Stimulated activated naive B cell treated with anti-CD40 and anti-IgM and Interleukin-4, amounts not matched to agents 10 μg/mL and 1 μg/mL and 100 μg/mL, for 72 hours (primary cell): ENCODE results near the gene PTPRN2.
A peak's percentile ranks its signal among the peaks of the same experiment; 100 is the strongest.
"Not testable (repeated sequence)": the region's sequence is repeated elsewhere in the genome, so short reads cannot be mapped to it uniquely, and the experiment has no call there.

Source experiments
- ATAC-seq, 2 donors: fragments of 150-1000 bp; cut with Tn5 transposase; replicated peaks; 2 replicates each; pipeline ENCODE4 v1.10.0; 2021; ENCODE audit warnings: moderate library complexity in 1 of 2
- DNase-seq: peaks from one replicate; pipeline ENCODE4 v3.0.0; 2021
- H3K27ac Mint-ChIP-seq: one replicate; pipeline ENCODE4 v1.8.0; 2022; ENCODE audit warnings: mild to moderate bottlenecking, mixed read lengths
- H3K27me3 Mint-ChIP-seq, 2 donors: one replicate each; pipeline ENCODE4 v1.8.0; 2022; ENCODE audit warnings: mixed read lengths in 2 of 2
- H3K36me3 Mint-ChIP-seq, 2 donors: one replicate each; pipeline ENCODE4 v1.8.0; 2022; ENCODE audit warnings: mixed read lengths in 2 of 2, mild to moderate bottlenecking in 1 of 2
- H3K4me1 Mint-ChIP-seq, 2 donors: one replicate each; pipeline ENCODE4 v1.8.0; 2022; ENCODE audit warnings: mixed read lengths in 2 of 2, mild to moderate bottlenecking in 1 of 2
- H3K4me3 Mint-ChIP-seq, 2 donors: one replicate each; pipeline ENCODE4 v1.8.0; 2022; ENCODE audit warnings: mild to moderate bottlenecking in 2 of 2, mixed read lengths in 2 of 2, moderate library complexity in 1 of 2
- H3K9me3 Mint-ChIP-seq, 2 donors: one replicate each; pipeline ENCODE4 v1.8.0; 2022; ENCODE audit warnings: mixed read lengths in 2 of 2, mild to moderate bottlenecking in 1 of 2

The PTPRN2 gene

DNA sequence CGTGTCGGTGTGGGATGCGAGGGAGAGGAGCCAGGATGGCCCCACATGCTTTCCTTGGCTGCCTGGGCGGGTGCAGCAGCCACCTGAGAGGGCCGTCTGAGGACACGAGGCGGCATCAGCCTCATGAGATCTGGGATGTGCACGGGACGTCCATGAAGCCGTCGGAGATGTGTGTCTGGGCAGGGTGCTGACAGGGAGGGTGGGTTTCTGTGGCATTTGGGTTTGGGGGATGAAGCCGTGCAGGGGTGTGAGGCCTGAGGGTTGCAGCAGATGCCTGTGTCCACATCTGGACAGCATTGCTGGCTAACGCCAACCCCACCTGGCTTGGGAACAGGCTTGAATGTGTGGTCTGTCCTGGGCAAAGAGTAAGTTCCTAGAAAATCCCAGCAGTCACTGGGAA, 1071.3 kb downstream of the PTPRN2 start:
- peaks cover 8 to 22% of the 10 kb centered on the region in 2 donors for H3K27me3 Mint-ChIP-seq
- no peak overlapping the region for H3K4me3 Mint-ChIP-seq
- DNase-seq: no peak
- peaks cover 3 to 4% of the 10 kb centered on the region in 2 donors for H3K9me3 Mint-ChIP-seq
- ATAC-seq: no peak
- peaks cover 0 to 1% of the 10 kb centered on the region in 2 donors for H3K4me1 Mint-ChIP-seq
- peaks cover 0 to 4% of the 10 kb centered on the region in 2 donors for H3K36me3 Mint-ChIP-seq
- H3K27ac Mint-ChIP-seq: no peak overlapping the region

DNA sequence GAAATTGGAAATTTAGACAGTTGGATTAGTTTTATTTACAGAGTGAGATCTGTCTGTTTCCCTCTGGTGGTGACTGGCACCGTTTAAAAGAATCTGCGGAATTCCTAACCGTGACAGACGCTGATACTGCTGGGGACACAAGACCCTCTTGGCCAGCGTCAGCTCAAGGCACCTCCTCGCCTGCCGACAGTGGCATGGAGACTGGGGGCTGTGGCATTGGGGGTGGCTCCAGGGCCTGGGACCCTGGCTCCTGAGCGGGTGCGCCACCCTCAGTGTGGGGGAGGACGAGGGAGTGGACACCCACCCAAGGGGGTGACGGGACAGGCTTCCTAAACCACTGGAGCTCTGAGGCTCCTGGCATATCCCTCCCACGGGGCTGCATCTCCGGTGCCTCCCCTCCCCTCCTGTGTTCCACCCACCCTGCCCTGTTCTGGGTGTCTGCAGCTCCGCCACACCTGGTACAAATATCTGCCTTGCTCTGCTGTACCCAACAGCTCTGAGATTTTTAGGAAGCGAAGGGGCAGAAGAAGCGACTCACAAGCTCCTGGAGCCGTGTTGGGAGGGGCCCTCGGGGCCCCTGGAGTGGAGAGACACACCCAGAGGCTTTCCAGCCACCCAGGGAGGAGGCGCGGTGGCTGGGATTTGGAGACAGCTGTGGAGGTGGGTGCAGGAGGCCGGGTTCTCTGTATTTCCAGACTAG, 1072.1 kb downstream of the PTPRN2 start:
- no peak overlapping the region for H3K27ac Mint-ChIP-seq
- DNase-seq (no peak), ATAC-seq (no peak)
- peaks cover 0 to 1% of the 10 kb centered on the region in 2 donors for H3K4me1 Mint-ChIP-seq
- no peak overlapping the region for H3K4me3 Mint-ChIP-seq
- H3K36me3 Mint-ChIP-seq: peaks cover 0 to 2% of the 10 kb centered on the region in 2 donors
- H3K27me3 Mint-ChIP-seq: peaks cover 8 to 19% of the 10 kb centered on the region in 2 donors
- H3K9me3 Mint-ChIP-seq: peaks cover 2 to 3% of the 10 kb centered on the region in 2 donors

DNA sequence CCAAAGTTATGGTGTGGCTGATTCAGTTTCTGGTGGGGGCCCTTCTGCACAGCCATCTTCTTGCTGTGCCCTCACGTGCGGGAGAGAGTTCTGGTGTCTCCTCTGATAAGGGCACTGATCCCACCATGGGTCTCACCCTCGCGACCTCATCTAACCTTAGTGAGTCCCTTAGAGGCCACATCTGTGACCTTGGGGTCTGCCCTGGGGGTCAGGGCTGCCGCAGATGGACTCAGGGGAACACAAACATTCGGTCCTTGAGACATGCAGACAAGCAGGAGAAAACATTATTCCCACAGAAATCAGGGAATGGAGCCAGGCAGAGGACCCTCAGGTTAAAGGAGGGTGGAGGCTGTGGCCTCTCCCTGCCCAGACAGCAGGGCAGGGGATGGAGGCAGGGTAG, 1072.9 kb downstream of the PTPRN2 start:
- DNase-seq: no peak
- no peaks in the 10 kb centered on the region for H3K36me3 Mint-ChIP-seq
- no peak overlapping the region for H3K27ac Mint-ChIP-seq
- peaks cover 15 to 23% of the 10 kb centered on the region in 2 donors for H3K27me3 Mint-ChIP-seq
- ATAC-seq: no peak
- H3K4me1 Mint-ChIP-seq: no peaks in the 10 kb centered on the region
- H3K4me3 Mint-ChIP-seq: no peak overlapping the region
- peaks cover 0 to 3% of the 10 kb centered on the region in 2 donors for H3K9me3 Mint-ChIP-seq

DNA sequence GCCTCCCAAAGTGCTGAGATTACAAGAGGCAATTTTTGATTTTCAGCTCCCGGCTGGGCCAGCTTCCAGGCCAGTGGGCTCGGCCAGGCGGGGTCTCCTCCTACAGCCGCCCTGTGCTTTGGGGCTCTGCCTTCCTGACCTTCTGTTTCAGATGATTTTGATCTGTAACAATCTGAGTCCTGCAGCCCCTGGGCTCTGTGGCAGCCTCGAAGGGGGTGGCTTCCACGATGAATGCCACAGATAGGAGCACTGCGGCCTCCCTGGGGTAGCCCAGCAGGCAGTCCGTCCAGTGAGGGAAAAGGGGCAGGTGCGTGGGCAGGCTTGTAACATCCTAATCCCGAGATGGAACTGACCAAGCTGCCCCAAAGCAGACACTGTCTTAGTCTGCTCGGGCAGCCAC, 1073.3 kb downstream of the PTPRN2 start:
- H3K4me1 Mint-ChIP-seq: no peaks in the 10 kb centered on the region
- DNase-seq: no peak
- H3K36me3 Mint-ChIP-seq: no peaks in the 10 kb centered on the region
- no peak for ATAC-seq
- H3K9me3 Mint-ChIP-seq: peaks cover 0 to 3% of the 10 kb centered on the region in 2 donors
- no peak overlapping the region for H3K4me3 Mint-ChIP-seq
- H3K27ac Mint-ChIP-seq: no peak overlapping the region
- H3K27me3 Mint-ChIP-seq: peaks cover 18 to 24% of the 10 kb centered on the region in 2 donors

DNA sequence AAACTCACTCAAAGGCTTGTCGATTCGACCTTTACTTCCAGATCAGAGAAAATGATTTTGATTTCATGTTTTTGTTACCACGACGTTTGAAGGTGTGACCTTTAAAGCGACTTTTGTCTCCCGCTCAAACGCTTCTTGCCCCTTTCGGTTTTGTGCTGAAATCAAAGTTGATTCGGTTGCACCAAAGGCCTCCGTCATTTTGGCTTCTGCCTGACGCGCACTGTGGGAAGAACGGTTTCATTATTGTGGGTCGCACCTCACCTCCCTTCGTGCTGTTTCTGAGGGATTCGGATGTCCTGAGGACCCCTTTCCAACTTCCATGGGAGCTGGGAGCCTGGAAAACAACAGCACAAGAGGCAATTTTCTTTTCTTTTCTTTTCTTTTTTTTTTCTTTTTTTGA, 1073.9 kb downstream of the PTPRN2 start:
- no peak overlapping the region for H3K4me3 Mint-ChIP-seq
- H3K27me3 Mint-ChIP-seq: peaks cover 21 to 27% of the 10 kb centered on the region in 2 donors
- H3K36me3 Mint-ChIP-seq: no peaks in the 10 kb centered on the region
- no peak for DNase-seq
- H3K27ac Mint-ChIP-seq: no peak overlapping the region
- H3K9me3 Mint-ChIP-seq: peaks cover 0 to 3% of the 10 kb centered on the region in 2 donors
- no peak for ATAC-seq
- no peaks in the 10 kb centered on the region for H3K4me1 Mint-ChIP-seq

DNA sequence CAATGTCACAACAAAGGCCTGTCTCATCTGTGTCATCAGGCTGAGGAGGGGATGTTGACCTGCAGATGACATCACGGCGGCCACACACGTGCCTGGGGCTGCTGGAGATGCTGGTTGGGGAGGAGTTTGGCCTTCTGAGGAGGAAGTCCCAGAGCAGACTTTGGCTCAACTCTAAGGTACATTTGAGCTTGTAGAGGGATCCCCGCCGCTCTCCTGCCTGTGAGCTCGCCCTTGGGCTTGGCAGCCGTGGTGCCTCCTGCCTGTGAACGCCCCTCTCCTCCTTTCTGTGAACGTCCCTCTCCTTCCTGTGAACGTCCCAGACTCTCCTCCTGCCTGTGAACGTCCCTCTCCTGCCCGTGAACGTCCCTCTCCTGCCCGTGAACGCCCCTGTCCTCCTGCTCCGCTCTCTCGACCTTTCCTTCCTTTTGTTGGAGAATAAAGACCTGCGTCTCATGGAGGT, 1074.4 kb downstream of the PTPRN2 start:
- H3K27me3 Mint-ChIP-seq: peaks cover 25 to 26% of the 10 kb centered on the region in 2 donors
- H3K9me3 Mint-ChIP-seq: peaks cover 0 to 3% of the 10 kb centered on the region in 2 donors
- H3K27ac Mint-ChIP-seq: no peak overlapping the region
- H3K4me3 Mint-ChIP-seq: no peak overlapping the region
- H3K36me3 Mint-ChIP-seq: no peaks in the 10 kb centered on the region
- no peaks in the 10 kb centered on the region for H3K4me1 Mint-ChIP-seq
- ATAC-seq (no peak), DNase-seq (no peak)

DNA sequence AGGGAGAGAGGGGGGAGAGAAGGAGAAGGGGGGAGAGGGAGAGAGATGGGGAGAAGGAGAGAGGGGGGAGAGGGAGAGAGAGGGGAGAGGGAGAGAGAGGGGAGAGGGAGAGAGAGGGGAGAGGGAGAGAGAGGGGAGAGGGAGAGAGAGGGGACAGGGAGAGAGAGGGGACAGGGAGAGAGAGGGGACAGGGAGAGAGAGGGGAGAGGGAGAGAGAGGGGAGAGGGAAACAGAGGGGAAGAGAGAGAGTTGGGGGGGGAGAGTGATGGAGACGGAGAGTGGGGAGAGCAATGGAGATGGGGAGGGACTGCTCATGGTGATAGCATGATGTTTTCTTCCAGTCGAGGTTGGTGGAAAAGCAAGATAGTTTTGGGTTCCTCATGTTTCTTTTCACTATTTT, 1078.4 kb downstream of the PTPRN2 start:
- ATAC-seq: no peak
- H3K4me1 Mint-ChIP-seq: no peaks in the 10 kb centered on the region
- H3K36me3 Mint-ChIP-seq: no peaks in the 10 kb centered on the region
- H3K4me3 Mint-ChIP-seq: no peak overlapping the region
- no peak overlapping the region for H3K27ac Mint-ChIP-seq
- no peak for DNase-seq
- H3K27me3 Mint-ChIP-seq: peaks cover 27 to 37% of the 10 kb centered on the region in 2 donors
- peaks cover 3 to 6% of the 10 kb centered on the region in 2 donors for H3K9me3 Mint-ChIP-seq

DNA sequence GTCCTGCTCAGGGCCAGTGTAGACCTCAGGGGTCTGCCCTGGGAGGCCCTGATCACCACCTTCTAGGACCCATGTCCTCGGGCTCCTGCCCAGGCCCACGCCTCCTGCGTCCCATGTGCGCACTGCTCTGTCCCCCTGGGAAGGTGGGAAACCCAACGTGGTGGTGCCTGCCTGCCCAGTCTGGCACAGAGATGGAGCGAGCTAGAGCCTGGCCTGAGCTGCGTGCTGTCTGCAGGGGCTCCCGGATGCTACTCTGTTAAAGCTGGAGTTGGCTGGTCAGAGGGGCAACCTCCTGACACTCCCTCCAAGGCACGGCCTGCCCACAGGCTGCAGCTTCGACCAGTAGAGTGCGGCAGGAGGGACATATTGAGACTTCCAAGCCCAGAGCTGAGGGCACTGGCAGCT, 1079.1 kb downstream of the PTPRN2 start:
- no peak for DNase-seq
- Mint-ChIP-seq H3K9me3 (peaks cover 3 to 6% of the 10 kb centered on the region in 2 donors), H3K4me1 (no peaks in the 10 kb centered on the region), H3K36me3 (no peaks in the 10 kb centered on the region), H3K27me3 (peaks cover 31 to 37% of the 10 kb centered on the region in 2 donors), H3K27ac (no peak overlapping the region), H3K4me3 (no peak overlapping the region)
- ATAC-seq: no peak

DNA sequence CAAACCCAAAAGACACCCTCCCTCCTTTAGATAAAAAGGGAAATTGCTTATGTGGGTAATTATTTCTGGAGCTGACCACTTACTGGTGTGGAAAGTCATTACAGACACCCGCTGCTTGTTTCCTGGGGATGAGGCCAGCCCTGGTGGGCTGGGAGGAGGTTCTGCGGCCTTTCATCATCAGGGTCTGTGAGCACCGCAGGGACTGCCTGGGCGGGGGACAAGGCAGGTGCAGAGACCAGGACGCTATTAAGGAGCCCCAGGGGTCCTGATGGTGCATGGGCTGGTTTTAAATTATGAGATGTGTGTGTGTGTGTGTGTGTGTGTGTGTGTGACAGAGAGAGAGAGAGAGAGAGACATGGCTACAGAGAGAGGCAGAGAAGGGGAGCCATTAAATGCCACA, 1079.6 kb downstream of the PTPRN2 start:
- no peaks in the 10 kb centered on the region for H3K36me3 Mint-ChIP-seq
- DNase-seq (no peak), ATAC-seq (no peak)
- H3K4me3 Mint-ChIP-seq: no peak overlapping the region
- H3K9me3 Mint-ChIP-seq: peaks cover 3 to 5% of the 10 kb centered on the region in 2 donors
- H3K4me1 Mint-ChIP-seq: peaks cover under 1 to 2% of the 10 kb centered on the region in 2 donors
- H3K27me3 Mint-ChIP-seq: peaks cover 35 to 39% of the 10 kb centered on the region in 2 donors
- H3K27ac Mint-ChIP-seq: no peak overlapping the region

DNA sequence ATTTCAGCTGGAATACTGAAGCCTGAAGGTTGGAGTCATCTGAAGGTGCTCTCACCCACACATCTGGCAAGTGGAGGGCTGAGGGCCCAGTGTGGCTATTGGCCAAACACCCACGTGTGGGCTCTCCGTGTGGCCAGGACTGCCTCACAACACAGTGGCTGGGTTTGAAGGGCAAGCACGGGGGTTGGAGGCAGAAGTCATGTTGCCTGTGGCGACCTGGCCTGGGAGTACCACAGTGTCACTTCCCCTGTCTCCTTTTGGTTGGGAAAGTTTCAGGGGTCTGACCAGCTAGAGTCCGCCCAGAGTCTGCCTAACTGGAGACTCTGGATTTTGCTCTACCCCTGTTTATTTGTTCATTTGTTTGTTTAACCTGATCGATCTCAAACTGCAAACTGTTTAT, 1081.4 kb downstream of the PTPRN2 start:
- no peak for DNase-seq
- no peak for ATAC-seq
- H3K27me3 Mint-ChIP-seq: peaks cover 44 to 54% of the 10 kb centered on the region in 2 donors

DNA sequence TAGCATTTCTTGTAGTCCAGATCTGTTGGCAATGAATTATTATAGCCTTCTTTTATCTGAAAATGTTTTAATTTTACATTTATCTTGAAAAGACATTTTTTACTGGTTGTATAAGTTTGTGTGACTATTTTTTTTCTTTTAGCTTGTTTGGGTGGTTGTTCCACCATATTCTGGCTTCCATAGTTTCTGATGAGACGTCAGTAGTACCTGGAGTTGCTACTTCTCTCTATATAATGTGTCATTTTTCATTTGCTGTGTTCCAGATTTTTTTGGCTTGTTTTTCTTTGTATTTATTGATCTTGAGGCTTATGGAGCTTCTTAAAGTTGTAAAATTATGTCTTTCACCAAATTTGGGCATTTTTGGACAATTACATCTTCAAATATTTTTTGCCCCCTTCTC, 1082.0 kb downstream of the PTPRN2 start:
- H3K4me1 Mint-ChIP-seq: peaks cover 4 to 6% of the 10 kb centered on the region in 2 donors
- ATAC-seq (no peak), DNase-seq (no peak)
- H3K9me3 Mint-ChIP-seq: peaks cover 3% of the 10 kb centered on the region in 2 donors
- H3K36me3 Mint-ChIP-seq: no peaks in the 10 kb centered on the region
- no peak overlapping the region for H3K4me3 Mint-ChIP-seq
- H3K27ac Mint-ChIP-seq: no peak overlapping the region
- H3K27me3 Mint-ChIP-seq: peaks cover 44 to 54% of the 10 kb centered on the region in 2 donors

More for the DNA sequence above, 1081.4 kb downstream of the PTPRN2 start:
- Mint-ChIP-seq H3K27ac (no peak overlapping the region), H3K4me1 (peaks cover 4 to 6% of the 10 kb centered on the region in 2 donors), H3K36me3 (no peaks in the 10 kb centered on the region), H3K9me3 (peaks cover 3% of the 10 kb centered on the region in 2 donors), H3K4me3 (no peak overlapping the region)

DNA sequence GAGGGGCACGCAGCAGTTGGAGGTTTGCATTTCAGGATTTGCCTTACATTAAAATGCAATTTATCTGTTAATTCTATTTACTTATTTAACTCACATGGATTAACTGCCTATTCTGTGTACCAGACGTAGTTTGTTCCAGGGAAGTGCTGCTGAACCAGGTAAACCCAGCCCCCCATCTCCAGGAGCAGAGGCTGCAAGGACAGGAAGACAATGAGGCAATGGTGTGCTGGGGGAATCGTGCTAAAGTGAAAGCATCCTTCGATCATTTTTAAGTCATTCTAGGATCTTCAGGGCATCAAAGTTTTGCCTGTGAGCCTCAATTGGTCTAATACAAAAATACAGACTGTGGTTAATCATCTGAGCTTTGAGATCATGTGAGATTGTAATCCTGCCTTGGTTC, 1084.4 kb downstream of the PTPRN2 start:
- Mint-ChIP-seq H3K4me3 (no peak overlapping the region), H3K36me3 (no peaks in the 10 kb centered on the region), H3K4me1 (peaks cover 4 to 6% of the 10 kb centered on the region in 2 donors), H3K27ac (no peak overlapping the region), H3K27me3 (peaks cover 33 to 37% of the 10 kb centered on the region in 2 donors), H3K9me3 (peaks cover 3% of the 10 kb centered on the region in 2 donors)
- DNase-seq: no peak
- no peak for ATAC-seq

DNA sequence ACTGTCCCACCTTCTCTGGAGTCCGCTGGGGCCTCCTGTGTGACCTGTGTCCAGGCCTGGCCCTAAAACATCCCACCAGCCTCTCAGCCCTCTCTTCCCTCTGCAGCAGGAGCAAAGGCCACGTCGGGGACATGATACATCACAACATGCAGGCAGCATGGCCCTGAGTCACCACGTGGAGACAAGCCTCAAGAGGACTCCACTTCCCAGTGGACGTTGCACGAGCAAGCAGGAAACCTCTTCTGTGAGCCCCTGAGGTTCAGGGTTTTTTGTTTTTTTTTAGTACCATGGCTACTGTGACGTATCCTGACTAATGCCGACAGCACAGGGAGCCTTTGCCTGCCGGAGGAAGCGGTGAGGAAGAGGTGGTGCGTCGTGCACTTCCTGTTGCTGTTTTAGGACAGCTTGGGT, 1084.9 kb downstream of the PTPRN2 start:
- Mint-ChIP-seq H3K9me3 (peaks cover 3% of the 10 kb centered on the region in 2 donors), H3K27me3 (peaks cover 31 to 34% of the 10 kb centered on the region in 2 donors), H3K4me1 (peaks cover 4 to 6% of the 10 kb centered on the region in 2 donors), H3K4me3 (peak overlapping the region; percentile 34 to 52), H3K27ac (peak overlapping the region; percentile 28), H3K36me3 (no peaks in the 10 kb centered on the region)
- DNase-seq: no peak
- ATAC-seq: peak; percentile 45 to 63

DNA sequence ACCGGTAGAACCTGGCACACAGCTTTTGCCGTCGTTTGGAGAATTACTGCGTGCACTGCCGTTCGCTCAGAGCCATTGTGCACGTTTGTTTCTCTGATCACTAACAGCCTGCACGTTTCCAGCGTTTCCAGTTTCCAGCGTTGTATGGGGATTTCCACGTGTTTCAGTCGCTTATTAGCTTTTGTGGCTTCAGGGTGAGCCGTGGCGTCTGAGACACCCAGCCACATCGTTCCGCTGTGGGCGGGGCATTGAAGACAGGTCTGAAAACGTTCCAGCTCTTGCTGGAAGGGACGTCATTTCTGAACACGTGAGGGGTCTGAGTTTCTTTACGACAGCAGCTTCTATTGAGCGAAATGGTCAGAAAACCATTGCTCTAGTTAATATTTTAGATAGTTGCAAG, 1086.0 kb downstream of the PTPRN2 start:
- no peak overlapping the region for H3K27ac Mint-ChIP-seq
- H3K4me1 Mint-ChIP-seq: peaks cover 4 to 6% of the 10 kb centered on the region in 2 donors
- H3K9me3 Mint-ChIP-seq: peaks cover 1% of the 10 kb centered on the region in 2 donors
- H3K4me3 Mint-ChIP-seq: no peak overlapping the region
- no peaks in the 10 kb centered on the region for H3K36me3 Mint-ChIP-seq
- DNase-seq: no peak
- H3K27me3 Mint-ChIP-seq: peaks cover 21 to 36% of the 10 kb centered on the region in 2 donors
- ATAC-seq: no peak

DNA sequence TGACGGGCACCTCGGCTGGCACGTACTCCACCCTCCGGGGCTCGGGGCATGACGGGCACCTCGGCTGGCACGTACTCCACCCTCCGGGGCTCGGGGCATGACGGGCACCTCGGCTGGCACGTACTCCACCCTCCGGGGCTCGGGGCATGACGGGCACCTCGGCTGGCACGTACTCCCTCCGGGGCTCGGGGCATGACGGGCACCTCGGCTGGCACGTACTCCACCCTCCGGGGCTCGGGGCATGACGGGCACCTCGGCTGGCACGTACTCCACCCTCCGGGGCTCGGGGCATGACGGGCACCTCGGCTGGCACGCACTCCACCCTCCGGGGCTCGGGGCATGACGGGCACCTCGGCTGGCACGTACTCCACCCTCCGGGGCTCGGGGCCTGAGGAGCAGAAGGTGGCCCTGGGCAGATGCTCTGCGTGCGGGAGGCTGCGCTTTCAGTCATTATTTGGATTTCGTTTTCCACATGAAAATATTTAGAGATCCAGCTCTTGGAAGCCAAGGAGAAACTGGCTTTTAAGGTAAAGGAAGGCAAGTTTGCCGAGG, 1086.6 kb downstream of the PTPRN2 start:
- not testable (repeated sequence) for H3K4me3 Mint-ChIP-seq, H3K36me3 Mint-ChIP-seq, H3K27ac Mint-ChIP-seq, H3K9me3 Mint-ChIP-seq, DNase-seq, ATAC-seq
- Mint-ChIP-seq H3K4me1 (peaks cover 9 to 10% of the 10 kb centered on the region in 2 donors), H3K27me3 (peaks cover 17 to 31% of the 10 kb centered on the region in 2 donors)
